Calu3 (cell line): Measurements from ENCODE around the gene SETD7. TPM values are rescaled to one million over a fixed set of nuclear protein-coding genes. Genes with fewer than 3 reads are reported as not detected.

ENCODE experiments used
- BruUV-seq: library from RNA; stranded (reverse); fragments of 400-500 nt; replicated peaks from 2 replicates; lab custom pipeline; 2021; lab: Mats Ljungman, UMichigan
- CTCF ChIA-PET: fragments of 300-600 bp; sonication (Branson Sonifier 250); formaldehyde crosslinking; loops from one replicate; lab custom pipeline; 2022; ENCODE audit warnings: antibody characterized with exemption; lab: Charles Lee
- DNase-seq: peaks from one replicate; pipeline ENCODE4 v3.0.0; 2022
- H3K27ac Mint-ChIP-seq: one replicate; pipeline ENCODE4 v1.8.0; 2022; ENCODE audit warnings: mixed read lengths; ENCODE audit not compliant: unreplicated experiment
- H3K27me3 Mint-ChIP-seq: one replicate; pipeline ENCODE4 v1.8.0; 2022; ENCODE audit warnings: mixed read lengths; ENCODE audit not compliant: unreplicated experiment
- H3K36me3 Mint-ChIP-seq: one replicate; pipeline ENCODE4 v1.8.0; 2022; ENCODE audit warnings: mild to moderate bottlenecking, moderate library complexity, mixed read lengths; ENCODE audit not compliant: insufficient read depth, unreplicated experiment
- H3K4me1 Mint-ChIP-seq: one replicate; pipeline ENCODE4 v1.8.0; 2022; ENCODE audit warnings: mild to moderate bottlenecking, low read depth, mixed read lengths; ENCODE audit not compliant: unreplicated experiment
- H3K4me3 Mint-ChIP-seq: one replicate; pipeline ENCODE4 v1.8.0; 2022; ENCODE audit warnings: mild to moderate bottlenecking, low read depth, moderate library complexity, mixed read lengths; ENCODE audit not compliant: unreplicated experiment
- H3K9me3 Mint-ChIP-seq: one replicate; pipeline ENCODE4 v1.8.0; 2022; ENCODE audit warnings: low read depth, mixed read lengths; ENCODE audit not compliant: unreplicated experiment
- intact Hi-C: fragments of 100-400 bp; cut with micrococcal nuclease; formaldehyde crosslinking; loops from one replicate; pipeline ENCODE4 v1.10.0; 2022; ENCODE audit not compliant: unreplicated experiment
- total RNA-seq: library from RNA; stranded (reverse); gene quantifications from 2 replicates; pipeline ENCODE4 v1.2.3, GENCODE V29; 2022
- TF ChIP-seq, protein P1 (sequence below): fragments of 200-600 bp; IDR thresholded peaks from one replicate; pipeline ENCODE4 v1.8.0; 2022; ENCODE audit warnings: antibody characterized with exemption; ENCODE audit not compliant: unreplicated experiment

Gene SETD7
- total RNA-seq, 1 experiment from 2014 or later = 16.4 TPM

- no peaks in the 10 kb centered on the region for H3K9me3 Mint-ChIP-seq
- no peak overlapping the region for H3K4me3 Mint-ChIP-seq
- no peak overlapping the region for H3K27ac Mint-ChIP-seq
- CTCF ChIA-PET = interaction anchor here (0.7 to 2.5 kb wide), 7 partner anchors 12 to 514 kb away, joined by 3 to 17 read pairs (median 6); no protein-coding TSS in a partner anchor
- TF ChIP-seq, protein P1, sequence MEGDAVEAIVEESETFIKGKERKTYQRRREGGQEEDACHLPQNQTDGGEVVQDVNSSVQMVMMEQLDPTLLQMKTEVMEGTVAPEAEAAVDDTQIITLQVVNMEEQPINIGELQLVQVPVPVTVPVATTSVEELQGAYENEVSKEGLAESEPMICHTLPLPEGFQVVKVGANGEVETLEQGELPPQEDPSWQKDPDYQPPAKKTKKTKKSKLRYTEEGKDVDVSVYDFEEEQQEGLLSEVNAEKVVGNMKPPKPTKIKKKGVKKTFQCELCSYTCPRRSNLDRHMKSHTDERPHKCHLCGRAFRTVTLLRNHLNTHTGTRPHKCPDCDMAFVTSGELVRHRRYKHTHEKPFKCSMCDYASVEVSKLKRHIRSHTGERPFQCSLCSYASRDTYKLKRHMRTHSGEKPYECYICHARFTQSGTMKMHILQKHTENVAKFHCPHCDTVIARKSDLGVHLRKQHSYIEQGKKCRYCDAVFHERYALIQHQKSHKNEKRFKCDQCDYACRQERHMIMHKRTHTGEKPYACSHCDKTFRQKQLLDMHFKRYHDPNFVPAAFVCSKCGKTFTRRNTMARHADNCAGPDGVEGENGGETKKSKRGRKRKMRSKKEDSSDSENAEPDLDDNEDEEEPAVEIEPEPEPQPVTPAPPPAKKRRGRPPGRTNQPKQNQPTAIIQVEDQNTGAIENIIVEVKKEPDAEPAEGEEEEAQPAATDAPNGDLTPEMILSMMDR = no peak
- H3K4me1 Mint-ChIP-seq = peaks cover 13% of the 10 kb centered on the region
- BruUV-seq = no TSS peak
- intact Hi-C loops = loop anchor here (1.0 kb wide), 1 partner anchor 48 kb away; no protein-coding TSS in a partner anchor
- H3K27me3 Mint-ChIP-seq = peaks cover 18% of the 10 kb centered on the region
- no peak for DNase-seq
- no peaks in the 10 kb centered on the region for H3K36me3 Mint-ChIP-seq
Measured at GRCh38 chr4:139602776-139603360, 46.8 kb upstream of the SETD7 start.

- Mint-ChIP-seq H3K4me1 (peaks cover 35% of the 10 kb centered on the region), H3K27ac (no peak overlapping the region), H3K4me3 (no peak overlapping the region), H3K36me3 (no peaks in the 10 kb centered on the region), H3K9me3 (no peaks in the 10 kb centered on the region), H3K27me3 (peaks cover 6% of the 10 kb centered on the region)
- CTCF ChIA-PET = no interaction called here
- no peak for DNase-seq
- TF ChIP-seq, protein P1 = no peak
- intact Hi-C loops = no loop called here
- no TSS peak for BruUV-seq
Measured at GRCh38 chr4:139600662-139601061, 44.6 kb upstream of the SETD7 start.

- DNase-seq = peak; percentile 2
- peaks cover 35% of the 10 kb centered on the region for H3K4me1 Mint-ChIP-seq
- TF ChIP-seq, protein P1 = no peak
- intact Hi-C loops = no loop called here
- no peaks in the 10 kb centered on the region for H3K36me3 Mint-ChIP-seq
- no peak overlapping the region for H3K4me3 Mint-ChIP-seq
- peak overlapping the region; percentile 20 for H3K27ac Mint-ChIP-seq
- BruUV-seq = no TSS peak
- CTCF ChIA-PET = no interaction called here
- H3K27me3 Mint-ChIP-seq = no peaks in the 10 kb centered on the region
- no peaks in the 10 kb centered on the region for H3K9me3 Mint-ChIP-seq
Measured at GRCh38 chr4:139599594-139600374, 43.8 kb upstream of the SETD7 start.

DNA sequence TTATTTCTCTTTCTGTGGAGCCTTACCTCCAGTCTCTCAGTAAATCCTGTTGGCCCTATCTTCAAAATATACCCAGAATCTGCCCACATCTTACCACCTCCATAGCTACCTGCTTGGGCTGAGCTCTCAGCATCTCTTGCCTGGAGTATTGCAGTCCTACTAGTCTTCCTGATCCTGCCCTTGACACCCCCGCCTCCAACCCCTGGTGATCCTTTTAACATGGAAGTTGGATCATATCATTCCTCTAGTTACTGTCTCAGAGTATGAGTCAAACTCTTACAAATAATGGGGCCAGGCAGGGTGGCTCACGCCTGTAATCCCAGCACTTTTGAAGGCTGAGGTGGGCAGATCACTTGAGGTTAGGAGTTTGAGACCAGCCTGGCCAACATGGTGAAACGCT is 43.1 kb upstream of the SETD7 start:
- no peak overlapping the region for H3K27ac Mint-ChIP-seq
- no peaks in the 10 kb centered on the region for H3K36me3 Mint-ChIP-seq
- CTCF ChIA-PET = no interaction called here
- no peak overlapping the region for H3K4me3 Mint-ChIP-seq
- no peaks in the 10 kb centered on the region for H3K9me3 Mint-ChIP-seq
- no TSS peak for BruUV-seq
- no peak for DNase-seq
- H3K27me3 Mint-ChIP-seq = no peaks in the 10 kb centered on the region
- TF ChIP-seq, protein P1 = no peak
- H3K4me1 Mint-ChIP-seq = peaks cover 35% of the 10 kb centered on the region
- intact Hi-C loops = no loop called here
